HEK293 (cell line): ENCODE measurements around the gene BCL11A.

ENCODE experiments used
- GLI4 ChIP-seq: fragments of 450-650 bp; formaldehyde crosslinking; IDR thresholded peaks from 2 replicates; pipeline ENCODE4 v1.5.1; 2016; ENCODE audit warnings: missing biosample characterization, missing genetic modification characterization
- GLIS1 ChIP-seq: fragments of 450-650 bp; formaldehyde crosslinking; IDR thresholded peaks from 2 replicates; pipeline ENCODE4 v1.5.1; 2016; ENCODE audit warnings: missing biosample characterization, missing genetic modification characterization
- HOXD13 ChIP-seq: sonication (generic); formaldehyde crosslinking; IDR thresholded peaks from 2 replicates; pipeline ENCODE4 v1.8.0; 2022; ENCODE audit warnings: missing genetic modification reagents, borderline replicate concordance
- MYNN ChIP-seq: fragments of 450-650 bp; formaldehyde crosslinking; IDR thresholded peaks from 2 replicates; pipeline ENCODE4 v1.5.1; 2016; ENCODE audit warnings: missing biosample characterization, missing genetic modification characterization, borderline replicate concordance
- PRDM2 ChIP-seq: fragments of 450-650 bp; formaldehyde crosslinking; IDR thresholded peaks from 2 replicates; pipeline ENCODE4 v1.5.1; 2016; ENCODE audit warnings: missing biosample characterization, missing genetic modification characterization, borderline replicate concordance
- RBAK ChIP-seq: fragments of 450-650 bp; formaldehyde crosslinking; IDR thresholded peaks from 2 replicates; pipeline ENCODE4 v1.5.1; 2016; ENCODE audit warnings: missing biosample characterization, missing genetic modification characterization
- YY2 ChIP-seq: fragments of 450-650 bp; formaldehyde crosslinking; IDR thresholded peaks from 2 replicates; pipeline ENCODE4 v1.5.1; 2016; ENCODE audit warnings: missing biosample characterization, missing genetic modification characterization
- ZBTB11 ChIP-seq: fragments of 450-650 bp; formaldehyde crosslinking; conservative IDR thresholded peaks from 2 replicates; pipeline ENCODE4 v1.5.1; 2016; ENCODE audit warnings: low read depth, missing biosample characterization, missing genetic modification characterization
- ZNF155 ChIP-seq: fragments of 450-650 bp; formaldehyde crosslinking; IDR thresholded peaks from 2 replicates; pipeline ENCODE4 v1.5.1; 2016; ENCODE audit warnings: missing biosample characterization, missing genetic modification characterization
- ZNF16 ChIP-seq: fragments of 450-650 bp; formaldehyde crosslinking; IDR thresholded peaks from 2 replicates; pipeline ENCODE4 v1.5.1; 2016; ENCODE audit warnings: low read depth, missing biosample characterization, missing genetic modification characterization
- ZNF2 ChIP-seq: fragments of 450-650 bp; formaldehyde crosslinking; IDR thresholded peaks from 2 replicates; pipeline ENCODE4 v1.5.1; 2016; ENCODE audit warnings: missing biosample characterization, missing genetic modification characterization
- ZNF239 ChIP-seq: fragments of 450-650 bp; formaldehyde crosslinking; IDR thresholded peaks from 2 replicates; pipeline ENCODE4 v1.5.1; 2016; ENCODE audit warnings: missing biosample characterization, missing genetic modification characterization
- ZNF248 ChIP-seq: fragments of 450-650 bp; formaldehyde crosslinking; IDR thresholded peaks from 2 replicates; pipeline ENCODE4 v1.5.1; 2017; ENCODE audit warnings: missing biosample characterization, missing genetic modification characterization
- ZNF280D ChIP-seq: fragments of 450-650 bp; formaldehyde crosslinking; IDR thresholded peaks from 2 replicates; pipeline ENCODE4 v1.5.1; 2016; ENCODE audit warnings: missing biosample characterization, missing genetic modification characterization
- ZNF311 ChIP-seq: fragments of 450-650 bp; formaldehyde crosslinking; IDR thresholded peaks from 2 replicates; pipeline ENCODE4 v1.5.1; 2017; ENCODE audit warnings: missing biosample characterization, missing genetic modification characterization, borderline replicate concordance
- ZNF335 ChIP-seq: fragments of 450-650 bp; formaldehyde crosslinking; conservative IDR thresholded peaks from 2 replicates; pipeline ENCODE4 v1.5.1; 2016; ENCODE audit warnings: missing biosample characterization, missing genetic modification characterization
- ZNF341 ChIP-seq: fragments of 450-650 bp; formaldehyde crosslinking; IDR thresholded peaks from 2 replicates; pipeline ENCODE4; 2016; ENCODE audit warnings: low read depth, missing biosample characterization, missing genetic modification characterization
- ZNF350 ChIP-seq: fragments of 450-650 bp; formaldehyde crosslinking; IDR thresholded peaks from 2 replicates; pipeline ENCODE4 v1.5.0; 2017; ENCODE audit warnings: missing biosample characterization, mild to moderate bottlenecking, missing genetic modification characterization
- ZNF37A ChIP-seq: fragments of 450-650 bp; IDR thresholded peaks from 2 replicates; pipeline ENCODE4 v1.5.1; 2018; ENCODE audit warnings: missing biosample characterization, missing genetic modification characterization
- ZNF394 ChIP-seq: fragments of 450-650 bp; formaldehyde crosslinking; IDR thresholded peaks from 2 replicates; pipeline ENCODE4 v1.5.1; 2016; ENCODE audit warnings: missing biosample characterization, missing genetic modification characterization, mild to moderate bottlenecking, moderate library complexity, borderline replicate concordance
- ZNF404 ChIP-seq: fragments of 450-650 bp; formaldehyde crosslinking; IDR thresholded peaks from 2 replicates; pipeline ENCODE4 v1.5.1; 2017; ENCODE audit warnings: missing biosample characterization, missing genetic modification characterization
- ZNF426 ChIP-seq: fragments of 450-650 bp; formaldehyde crosslinking; IDR thresholded peaks from 2 replicates; pipeline ENCODE4 v1.5.1; 2017; ENCODE audit warnings: missing biosample characterization, missing genetic modification characterization, mild to moderate bottlenecking, inconsistent platforms, moderate library complexity
- ZNF449 ChIP-seq: fragments of 450-650 bp; formaldehyde crosslinking; IDR thresholded peaks from 2 replicates; pipeline ENCODE4 v1.5.1; 2017; ENCODE audit warnings: missing biosample characterization, mild to moderate bottlenecking, missing genetic modification characterization, moderate library complexity
- ZNF596 ChIP-seq: fragments of 450-650 bp; IDR thresholded peaks from 2 replicates; pipeline ENCODE4 v1.5.0; 2018; ENCODE audit warnings: missing biosample characterization, mild to moderate bottlenecking, missing genetic modification characterization, moderate library complexity
- ZNF621 ChIP-seq: fragments of 450-650 bp; formaldehyde crosslinking; IDR thresholded peaks from 2 replicates; pipeline ENCODE4 v1.5.1; 2017; ENCODE audit warnings: missing biosample characterization, missing genetic modification characterization
- ZSCAN30 ChIP-seq: fragments of 450-650 bp; IDR thresholded peaks from 2 replicates; pipeline ENCODE4 v1.5.1; 2018; ENCODE audit warnings: missing biosample characterization, mild to moderate bottlenecking, missing genetic modification characterization, moderate library complexity

Gene BCL11A

GRCh38 chr2:60554074-60554645 is 706 bp upstream of the BCL11A start (continued):
- TF ChIP-seq ZSCAN30 (no peak), ZNF404 (no peak), GLI4 (tag by site-specific recombination) (no peak), ZNF2 (0 out of 2 replicates have a peak, but pooled peaks have one; percentile 11), MYNN (tag by site-specific recombination) (no peak), ZNF335 (tag by site-specific recombination) (peak; percentile 11; the same call in 1 of the 2 replicates), ZNF621 (tag by site-specific recombination) (no peak), ZNF311 (tag by site-specific recombination) (no peak), ZBTB11 (peak; percentile 47), ZNF596 (tag by site-specific recombination) (0 out of 2 replicates have a peak, but pooled peaks have one; percentile 52), ZNF248 (tag by site-specific recombination) (no peak), HOXD13 (CRISPR knock-in tag) (no peak), ZNF449 (tag by site-specific recombination) (no peak), ZNF37A (no peak), ZNF426 (tag by site-specific recombination) (no peak), ZNF394 (tag by site-specific recombination) (no peak), ZNF16 (no peak), RBAK (tag by site-specific recombination) (no peak), ZNF350 (tag by site-specific recombination) (no peak), ZNF155 (tag by site-specific recombination) (no peak), GLIS1 (tag by site-specific recombination) (no peak), YY2 (tag by site-specific recombination) (no peak), PRDM2 (no peak), ZNF280D (tag by site-specific recombination) (no peak), ZNF341 (tag by site-specific recombination) (peak; percentile 84), ZNF239 (tag by site-specific recombination) (no peak)
